GM12874 (cell line): ENCODE data around the gene CKAP2L.

Experiments used
- CTCF ChIP-seq: IDR thresholded peaks from 2 replicates; pipeline ENCODE4 v1.5.1; 2011; ENCODE audit warnings: low read depth, mild to moderate bottlenecking, control low read depth, low read length, moderate library complexity; ENCODE audit not compliant: insufficient read depth

CKAP2L gene

GRCh38 chr2:112795774-112796173, 31.4 kb upstream of the CKAP2L start:
- no peak for TF ChIP-seq CTCF

- TF ChIP-seq CTCF, result no peak
Measured at GRCh38 chr2:112794841-112795240, 30.4 kb upstream of the CKAP2L start.

- TF ChIP-seq CTCF, result no peak
Measured at GRCh38 chr2:112794131-112794733, 29.8 kb upstream of the CKAP2L start.

GRCh38 chr2:112793449-112793978, 29.1 kb upstream of the CKAP2L start:
- TF ChIP-seq CTCF, result no peak

GRCh38 chr2:112792419-112792818, 28.0 kb upstream of the CKAP2L start:
- no peak for TF ChIP-seq CTCF

- no peak for TF ChIP-seq CTCF
Measured at GRCh38 chr2:112791693-112792230, 27.4 kb upstream of the CKAP2L start.

- no peak for TF ChIP-seq CTCF
Measured at GRCh38 chr2:112791019-112791418, 26.6 kb upstream of the CKAP2L start.
